Aorta (tissue), 5 donors: ENCODE results near the gene NARS2. TPM values are rescaled to one million over a fixed set of nuclear protein-coding genes. Genes with fewer than 3 reads are reported as not detected.

ENCODE experiments used
- ATAC-seq: fragments of 200-7000 bp; cut with Tn5 transposase; one replicate; pipeline ENCODE4 v1.9.1; 2022; ENCODE audit warnings: moderate library complexity; ENCODE audit not compliant: low FRiP score
- DNase-seq, 2 donors: peaks; one replicate each; pipeline ENCODE4 v3.0.0-alpha.2; 2020
- H3K27ac ChIP-seq, 2 donors: one replicate each; pipeline ENCODE4 v1.5.1; 2013; ENCODE audit warnings: low read length in 2 of 2, mild to moderate bottlenecking in 2 of 2, moderate library complexity in 2 of 2, control low read depth in 1 of 2, inconsistent platforms in 1 of 2, low read depth in 1 of 2
- H3K27me3 ChIP-seq, 2 donors: one replicate each; pipeline ENCODE4 v1.6.1; 2013; ENCODE audit warnings: control low read depth in 1 of 2, low read length in 1 of 2, mild to moderate bottlenecking in 1 of 2, moderate library complexity in 1 of 2; ENCODE audit not compliant: insufficient read depth in 2 of 2, control insufficient read depth in 1 of 2
- H3K36me3 ChIP-seq, 2 donors: one replicate each; pipeline ENCODE4 v1.6.1; 2013; ENCODE audit warnings: control low read depth in 1 of 2, low read length in 1 of 2, mild to moderate bottlenecking in 1 of 2; ENCODE audit not compliant: insufficient read depth in 2 of 2, control insufficient read depth in 1 of 2
- H3K4me1 ChIP-seq, 2 donors: one replicate each; pipeline ENCODE4 v1.6.1; 2013; ENCODE audit warnings: low read length in 2 of 2, control low read depth in 1 of 2, mild to moderate bottlenecking in 1 of 2, moderate library complexity in 1 of 2; ENCODE audit not compliant: insufficient read depth in 2 of 2, control insufficient read depth in 1 of 2
- H3K4me3 ChIP-seq, 2 donors: one replicate each; pipeline ENCODE4 v1.5.1; 2013; ENCODE audit warnings: low read length in 2 of 2, control low read depth in 1 of 2, mild to moderate bottlenecking in 1 of 2
- H3K9me3 ChIP-seq: one replicate; pipeline ENCODE4 v1.6.1; 2013; ENCODE audit warnings: mild to moderate bottlenecking, low read length; ENCODE audit not compliant: control insufficient read depth
- WGBS, 2 donors: extraction: QIAGEN DNeasy Blood & Tissue Kit; methylation state at CpG; one replicate each; pipeline ENCODE4 v1.1.7; 2013; 5-methylcytosine and 5-hydroxymethylcytosine counted together
- intact Hi-C, 2 donors: fragments of 100-400 bp; cut with DNase I; formaldehyde crosslinking; loops; one replicate each; pipeline versions ENCODE4 v1.14.2 to v1.15.0; 2022
- polyA plus RNA-seq, 2 donors: library from polyadenylated mRNA; stranded (reverse); fragments of 200-250 nt; gene quantifications; one replicate each; pipeline ENCODE4 v1.2.3, GENCODE V29; 2013
- total RNA-seq, 2 donors: library from RNA; stranded (reverse); fragmentation: NEBNext Ultra II Directional; extraction: Animal tissue kit (Norgen Biotek cat#: 25700); gene quantifications; one replicate each; pipeline ENCODE4 v1.2.1, GENCODE V29; 2021
- donor health status: healthy with polysubstance abuse.
- donor health status: Bipolar disorder and iron deficiency.
- donor health status: DM: no; HTN: no; CAD: no.
- donor health status: DM: no; HTN: no; CAD: no.
- donor health status: DM: yes; HTN: yes; CAD: no.

The NARS2 gene
- total and polyA plus RNA-seq, 4 donors = 4.8 to 11.2 (median 10.7) TPM

- no peak for DNase-seq
- WGBS, 2 donors = 7% methylated on average over 4 of the region's 4 CpGs
- Histone ChIP-seq H3K27me3 (no peaks in the 10 kb centered on the region), H3K4me3 (no peak overlapping the region), H3K27ac (no peak overlapping the region), H3K36me3 (no peaks in the 10 kb centered on the region), H3K4me1 (no peaks in the 10 kb centered on the region), H3K9me3 (no peaks in the 10 kb centered on the region)
- intact Hi-C loops = loop anchor here in 1 of 2 donors (5.0 kb wide), 1 partner anchor 278 kb away; no protein-coding TSS in a partner anchor
- ATAC-seq = no peak
Observed at GRCh38 chr11:78425399-78426070, 149.1 kb downstream of the NARS2 start.

GRCh38 chr11:78424334-78425270 lies 150.1 kb downstream of the NARS2 start:
- Histone ChIP-seq H3K9me3 (no peaks in the 10 kb centered on the region), H3K27ac (no peak overlapping the region), H3K4me1 (no peaks in the 10 kb centered on the region), H3K36me3 (no peaks in the 10 kb centered on the region), H3K4me3 (no peak overlapping the region), H3K27me3 (no peaks in the 10 kb centered on the region)
- whole genome bisulfite sequencing, 2 donors = 63 to 66% methylated on average over 7 of the region's 7 CpGs
- intact Hi-C loops = loop anchor here (5.0 kb wide), 2 partner anchors 197 to 277 kb away; no protein-coding TSS in a partner anchor
- no peak for DNase-seq
- no peak for ATAC-seq

- intact Hi-C loops = loop anchor here in 1 of 2 donors (5.0 kb wide), 1 partner anchor 196 kb away; no protein-coding TSS in a partner anchor
- ATAC-seq = no peak
Observed at GRCh38 chr11:78423241-78423640, 151.4 kb downstream of the NARS2 start.

GRCh38 chr11:78420796-78421209 lies 153.9 kb downstream of the NARS2 start:
- WGBS, 2 donors = 4% methylated on average over 9 of the region's 9 CpGs
- H3K4me1 ChIP-seq = no peaks in the 10 kb centered on the region
- no peaks in the 10 kb centered on the region for H3K27me3 ChIP-seq
- H3K4me3 ChIP-seq = no peak overlapping the region
- no peak for ATAC-seq
- H3K36me3 ChIP-seq = no peaks in the 10 kb centered on the region
- H3K27ac ChIP-seq = peak overlapping the region in 1 of 2 donors; percentile 60
- no peaks in the 10 kb centered on the region for H3K9me3 ChIP-seq
- intact Hi-C loops = loop anchor here in 1 of 2 donors (5.0 kb wide), 1 partner anchor 194 kb away; no protein-coding TSS in a partner anchor
- peak; percentile 87 to 91 for DNase-seq

More at GRCh38 chr11:78423241-78423640, 151.4 kb downstream of the NARS2 start:
- Histone ChIP-seq H3K9me3 (no peaks in the 10 kb centered on the region), H3K4me1 (no peaks in the 10 kb centered on the region), H3K36me3 (no peaks in the 10 kb centered on the region), H3K4me3 (no peak overlapping the region), H3K27me3 (no peaks in the 10 kb centered on the region), H3K27ac (no peak overlapping the region)
- WGBS, 2 donors = 63 to 66% methylated on average over 2 of the region's 2 CpGs
- no peak for DNase-seq

GRCh38 chr11:78420255-78420764 lies 154.4 kb downstream of the NARS2 start:
- peak; percentile 86 to 89 for DNase-seq
- Histone ChIP-seq H3K4me1 (no peaks in the 10 kb centered on the region), H3K4me3 (no peak overlapping the region)

GRCh38 chr11:78419327-78419726 lies 155.3 kb downstream of the NARS2 start:
- Histone ChIP-seq H3K27ac (peak overlapping the region; percentile 9 to 50), H3K4me1 (no peaks in the 10 kb centered on the region), H3K4me3 (no peak overlapping the region), H3K9me3 (no peaks in the 10 kb centered on the region), H3K36me3 (no peaks in the 10 kb centered on the region), H3K27me3 (no peaks in the 10 kb centered on the region)
- DNase-seq (peak in 1 of 2 donors; percentile 84), ATAC-seq (peak; percentile 63)
- WGBS, 2 donors = 0 to 3% methylated on average over 5 of the region's 5 CpGs
- intact Hi-C loops = loop anchor here (5.0 to 10.0 kb wide), 5 partner anchors 143 to 277 kb away; no protein-coding TSS in a partner anchor

More at GRCh38 chr11:78420255-78420764, 154.4 kb downstream of the NARS2 start:
- no peaks in the 10 kb centered on the region for H3K27me3 ChIP-seq
- intact Hi-C loops = loop anchor here in 1 of 2 donors (5.0 kb wide), 1 partner anchor 193 kb away; no protein-coding TSS in a partner anchor
- H3K36me3 ChIP-seq = no peaks in the 10 kb centered on the region
- H3K27ac ChIP-seq = peak overlapping the region in 1 of 2 donors; percentile 94
- no peaks in the 10 kb centered on the region for H3K9me3 ChIP-seq
- WGBS, 2 donors = 1% methylated on average over 9 of the region's 9 CpGs
- ATAC-seq = peak; percentile 76

GRCh38 chr11:78418584-78419211 lies 156.0 kb downstream of the NARS2 start:
- Histone ChIP-seq H3K9me3 (no peaks in the 10 kb centered on the region), H3K27ac (peak overlapping the region in 1 of 2 donors; percentile 50), H3K36me3 (no peaks in the 10 kb centered on the region), H3K4me1 (no peaks in the 10 kb centered on the region), H3K4me3 (peak overlapping the region; percentile 56 to 86), H3K27me3 (no peaks in the 10 kb centered on the region)
- ATAC-seq (no peak), DNase-seq (no peak)
- intact Hi-C loops = loop anchor here (5.0 to 10.0 kb wide), 5 partner anchors 144 to 276 kb away; no protein-coding TSS in a partner anchor
- WGBS, 2 donors = 11% methylated on average over 11 of the region's 11 CpGs
